GM21529 (cell line): ENCODE measurements around the gene SPAG5.
"Not testable (repeated sequence)": the region's sequence is repeated elsewhere in the genome, so short reads cannot be mapped to it uniquely, and the experiment has no call there.

Experiments
- ATAC-seq: cut with Tn5 transposase; IDR thresholded peaks from one replicate; pipeline ENCODE4 v1.9.1; 2021; ENCODE audit not compliant: unreplicated experiment

Gene SPAG5

GRCh38 chr17:28612936-28613872 lies 14.4 kb upstream of the SPAG5 start:
- no peak for ATAC-seq

GRCh38 chr17:28612531-28612930 lies 13.7 kb upstream of the SPAG5 start:
- ATAC-seq = no peak

- ATAC-seq = no peak
Measured at GRCh38 chr17:28610376-28610775, 11.6 kb upstream of the SPAG5 start.

- ATAC-seq = not testable (repeated sequence)
Measured at GRCh38 chr17:28604031-28604430, 5.2 kb upstream of the SPAG5 start.

DNA sequence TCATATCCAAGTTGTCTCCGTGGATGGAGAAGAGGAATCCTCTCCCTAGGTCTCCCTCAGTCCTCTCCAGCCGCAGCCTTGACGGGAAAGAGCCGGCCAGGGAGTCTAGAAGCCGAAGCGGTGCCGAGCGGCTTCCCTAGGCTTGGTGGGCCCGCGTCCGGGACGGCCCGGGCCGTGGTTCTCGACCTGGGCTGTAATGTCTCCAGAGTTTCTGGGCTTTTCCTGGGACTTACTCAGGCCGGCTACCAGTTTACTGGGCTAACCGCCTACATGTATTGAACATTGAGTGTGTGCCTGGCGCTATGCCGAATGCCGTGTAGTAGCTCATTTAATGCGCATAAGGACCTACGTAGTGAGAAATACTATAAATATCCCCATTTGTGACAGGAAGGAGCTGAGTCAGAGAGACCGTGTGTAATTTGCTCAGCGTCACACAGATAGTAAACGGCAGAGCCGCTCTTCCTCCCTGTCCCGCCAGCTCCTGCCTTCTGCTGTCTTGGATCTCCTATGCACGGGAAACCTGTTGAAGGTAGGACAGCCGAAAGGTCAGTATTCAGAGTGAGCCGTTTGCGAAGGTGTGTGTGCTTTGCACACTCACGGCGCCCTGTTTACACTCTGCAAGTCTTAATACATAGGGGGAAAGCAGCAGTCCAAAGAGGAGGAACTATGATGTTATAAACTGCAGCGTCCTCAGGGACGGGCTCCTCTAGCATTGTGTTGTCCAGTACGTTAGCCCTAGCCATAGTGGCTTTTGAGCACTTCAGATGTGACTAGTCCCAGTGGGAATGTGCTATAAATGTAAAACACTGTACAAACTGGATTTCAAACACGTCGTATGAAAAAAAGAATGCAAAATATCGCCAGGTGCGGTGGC lies 723 bp upstream of the SPAG5 start:
- ATAC-seq = peak; percentile 52

DNA sequence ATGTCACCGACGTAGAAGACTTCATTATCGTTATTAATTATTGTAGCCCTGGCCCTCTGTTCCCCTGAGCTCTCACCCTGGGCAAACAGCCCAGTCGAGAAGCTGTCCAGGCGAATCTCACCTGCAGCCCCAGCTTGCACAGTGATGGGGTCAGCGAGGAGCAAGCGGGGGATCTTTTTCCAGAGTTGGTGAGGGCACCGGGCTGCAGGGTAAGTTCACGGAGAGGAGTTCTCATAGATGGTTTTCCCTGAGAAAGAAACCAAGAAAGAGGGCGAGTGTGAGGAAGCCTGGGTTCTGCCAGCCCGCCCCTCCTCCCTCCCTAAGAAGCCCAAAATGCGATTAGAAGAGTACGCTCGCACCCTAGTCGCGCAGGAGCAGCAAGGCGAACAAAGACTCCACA lies 436 bp downstream of the SPAG5 start:
- ATAC-seq = peak; percentile 6

GRCh38 chr17:28597606-28598383 lies 1.0 kb downstream of the SPAG5 start:
- ATAC-seq = no peak

- ATAC-seq = no peak
Measured at GRCh38 chr17:28592260-28592659, 6.6 kb downstream of the SPAG5 start.

DNA sequence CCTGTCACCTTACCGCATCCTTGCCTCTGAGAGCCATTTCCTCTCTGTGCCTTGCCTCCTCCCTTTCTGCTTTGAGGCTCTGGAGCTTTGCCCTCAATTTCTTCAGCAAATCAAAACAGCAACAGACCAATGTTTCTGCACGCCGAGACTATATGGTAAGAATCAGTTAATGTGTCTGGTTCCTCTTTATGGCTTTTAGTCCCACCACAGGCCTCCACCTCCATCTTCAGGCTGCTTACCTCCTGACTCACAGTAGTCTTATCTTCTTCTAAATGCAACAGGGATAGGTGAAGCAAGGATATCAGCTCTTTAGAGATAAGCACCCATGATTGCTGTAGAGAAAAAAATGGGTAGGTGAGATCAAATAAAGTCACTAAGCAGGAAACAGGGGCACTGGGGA lies 13.0 kb downstream of the SPAG5 start:
- no peak for ATAC-seq

DNA sequence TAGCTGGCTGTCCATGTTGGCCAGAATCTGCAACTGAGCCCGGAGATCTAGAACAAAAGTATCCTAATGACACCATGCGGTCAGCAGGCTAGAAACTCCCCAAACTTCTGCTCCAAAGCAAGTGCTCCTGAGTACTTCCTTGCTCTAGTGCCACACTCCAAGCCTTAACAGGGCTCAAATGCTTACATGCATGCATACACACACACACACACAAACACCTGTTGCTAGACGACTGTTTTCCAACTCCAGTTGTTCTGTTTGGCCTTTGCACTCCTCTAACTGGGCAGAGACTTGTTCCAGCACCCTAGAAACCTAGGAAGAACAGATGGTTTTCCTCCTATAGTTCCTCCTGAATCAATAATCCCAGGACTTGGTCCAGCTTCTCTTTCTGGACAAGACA lies 14.4 kb downstream of the SPAG5 start:
- no peak for ATAC-seq

GRCh38 chr17:28582513-28582912 lies 16.3 kb downstream of the SPAG5 start:
- no peak for ATAC-seq

- ATAC-seq = no peak
Measured at GRCh38 chr17:28580959-28581358, 17.9 kb downstream of the SPAG5 start.

GRCh38 chr17:28579526-28579925 lies 19.3 kb downstream of the SPAG5 start:
- ATAC-seq = no peak

DNA sequence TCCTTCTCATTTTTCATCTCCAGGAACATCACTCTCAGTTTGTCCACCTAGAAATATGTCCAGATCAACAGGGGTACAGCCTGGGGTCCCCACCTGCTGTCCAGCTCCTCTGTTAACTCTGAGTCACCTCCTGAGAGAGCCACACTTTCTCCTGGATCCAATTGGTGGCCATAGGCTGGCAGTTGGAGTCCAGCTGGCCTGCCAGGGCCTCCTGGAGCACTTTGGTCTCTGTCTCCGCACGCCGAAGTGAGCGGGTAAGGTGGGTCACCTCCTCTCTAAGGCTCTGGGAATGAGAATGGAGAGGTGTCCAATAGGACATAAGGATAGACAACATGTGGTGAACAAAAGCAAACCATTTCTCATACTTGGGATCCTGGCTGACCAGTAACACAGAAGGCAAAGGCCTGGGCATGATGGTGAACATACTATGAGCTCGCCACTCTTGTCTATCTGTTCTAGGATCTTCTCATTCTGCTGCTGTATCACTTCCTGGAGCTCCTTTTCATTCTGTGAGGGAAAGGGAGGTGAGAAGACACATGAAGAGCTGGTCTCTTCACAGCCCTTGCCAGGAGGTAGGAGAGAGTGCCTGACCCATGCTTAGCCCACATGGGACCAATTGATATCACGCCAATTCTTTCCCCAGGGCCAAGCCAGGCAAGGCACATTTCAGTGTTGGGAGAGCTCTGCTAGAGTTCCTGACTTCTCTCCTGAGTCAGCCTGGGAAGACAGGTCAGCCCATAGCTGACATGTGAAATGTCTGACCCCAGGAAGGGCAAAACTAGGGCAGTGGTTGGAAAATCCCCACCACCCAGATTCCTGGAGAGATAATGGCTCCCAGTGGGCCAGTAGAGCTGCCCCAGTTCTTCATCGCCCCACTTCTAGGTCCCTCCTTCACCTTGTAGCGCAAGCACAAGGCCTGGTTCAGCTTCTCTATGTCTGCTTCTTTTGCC lies 20.3 kb downstream of the SPAG5 start:
- ATAC-seq = no peak

DNA sequence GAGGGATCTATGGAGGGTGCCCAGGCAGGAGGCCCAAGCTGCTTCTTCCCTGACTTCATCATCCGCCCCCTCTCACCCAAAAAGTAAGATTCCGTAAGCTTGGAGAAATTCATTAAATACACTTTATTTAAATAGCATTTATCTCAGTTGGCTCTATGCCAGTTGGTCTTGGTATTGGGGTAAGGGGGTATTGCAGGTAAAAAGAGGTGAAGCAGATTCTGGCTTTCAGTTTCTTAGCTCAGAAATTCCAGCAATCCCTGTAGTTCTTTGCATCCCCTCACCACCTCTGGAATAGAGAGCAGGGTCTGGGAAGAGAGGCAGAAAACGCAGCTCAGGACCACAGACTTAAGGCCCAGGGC lies 21.4 kb downstream of the SPAG5 start:
- no peak for ATAC-seq

DNA sequence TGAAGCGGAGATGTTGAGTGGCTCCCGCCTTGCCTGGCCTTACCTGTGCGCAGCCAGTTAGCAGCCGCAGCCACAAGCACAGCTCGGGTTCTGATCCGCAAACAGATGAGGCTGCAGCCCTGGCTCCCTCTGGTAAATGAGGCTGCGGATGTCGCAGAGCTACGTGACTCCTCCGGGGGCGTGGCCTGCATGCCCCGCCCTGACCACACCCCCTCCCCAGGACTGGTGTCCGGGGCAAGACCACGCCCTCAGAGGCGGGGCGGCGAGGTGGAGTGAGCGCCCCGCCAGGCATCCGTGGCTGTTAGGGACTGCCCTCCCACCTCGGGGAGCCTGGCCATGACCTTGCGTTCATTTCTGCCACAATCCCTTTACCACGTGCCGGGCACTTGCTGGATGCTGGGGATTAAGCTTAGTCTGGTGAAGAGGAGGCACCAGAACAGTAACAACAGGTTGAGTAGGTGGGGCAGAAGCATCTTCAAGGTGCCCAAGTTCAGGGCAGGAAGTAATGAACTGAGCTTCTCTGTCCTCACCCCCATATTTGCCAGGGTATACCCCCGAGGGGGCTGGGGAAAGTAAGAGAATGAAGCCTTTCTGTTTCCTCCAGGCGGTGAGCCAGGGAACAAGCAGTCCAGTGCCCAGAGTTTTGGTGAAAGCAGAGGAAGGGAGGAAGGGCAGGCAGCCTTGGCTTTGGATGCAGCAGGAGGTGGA lies 21.9 kb downstream of the SPAG5 start, which contains the start of gene ALDOC:
Gene ALDOC (minus strand): TSS at position 138 of the 708 bp plus-strand sequence. CDS start 1,363 bp downstream, outside the sequence.
- peak; percentile 77 for ATAC-seq

GRCh38 chr17:28576016-28576415 lies 22.8 kb downstream of the SPAG5 start:
- not testable (repeated sequence) for ATAC-seq

GRCh38 chr17:28575126-28575795 lies 23.6 kb downstream of the SPAG5 start:
- no peak for ATAC-seq

DNA sequence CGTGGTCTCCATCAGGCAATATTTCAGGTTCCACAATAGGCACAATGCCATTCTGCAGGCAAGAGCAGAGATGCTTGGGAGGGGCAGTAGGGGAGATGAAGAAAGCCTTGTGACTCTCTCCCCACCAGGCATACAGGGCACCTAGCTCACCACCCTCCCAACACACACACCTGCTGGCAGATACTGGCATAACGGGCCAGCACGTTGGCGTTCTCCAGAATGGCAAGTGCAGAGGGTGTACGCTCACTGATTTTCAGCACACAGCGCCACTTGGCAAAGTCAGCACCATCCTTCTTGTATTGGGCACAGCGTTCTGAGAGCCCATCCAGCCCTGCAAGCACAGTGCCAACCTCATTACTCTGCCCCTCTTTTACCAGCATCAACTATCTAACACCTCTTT lies 24.3 kb downstream of the SPAG5 start:
- ATAC-seq = no peak
